ENCODE data around the gene RAPGEF4. TPM values are rescaled to one million over a fixed set of nuclear protein-coding genes. Genes with fewer than 3 reads are reported as not detected.
A peak's percentile ranks its signal among the peaks of the same experiment; 100 is the strongest.

Gene RAPGEF4
- total and polyA plus RNA-seq, 2 of the 13 experiments (the other 11 are each of a cell fraction or from before 2014, with no cell fraction given): 0.78 to 0.91 TPM

- intact Hi-C loops (cut with micrococcal nuclease; ENCODE audit: unreplicated experiment): no loop called here
- ChIA-PET CTCF (ENCODE audit: low intra/inter-chr PET ratio, low total read pairs) (no interaction called here), POLR2A (interaction anchor here (1.6 kb wide), 1 partner anchor 10 kb away, joined by 12 read pairs; no protein-coding TSS in a partner anchor)
- H4K20me1 ChIP-seq (ENCODE audit: insufficient read depth, low read length): no peaks in the 10 kb centered on the region
- 0% methylated on average over 2 of the region's 2 CpGs for WGBS (ENCODE audit: low lambda C conversion rate)
- H3K4me3 ChIP-seq (replicated peaks in 1 of 3; ENCODE audit: insufficient read depth in 1 of 3, low read depth in 2 of 3, low read length in 3 of 3): peak overlapping the region in 1 of 3 experiments; percentile 6; a peak in 1 of 6 replicates
- H3K9me3 ChIP-seq (ENCODE audit: low read length): no peaks in the 10 kb centered on the region
- H3K79me2 ChIP-seq (ENCODE audit: insufficient read depth, low read length): no peaks in the 10 kb centered on the region
- H3K9ac ChIP-seq (ENCODE audit: insufficient read depth, low read depth, low read length): no peak overlapping the region
- H3K36me3 ChIP-seq (replicated peaks in 1 of 2; ENCODE audit: control insufficient read depth in 1 of 2, insufficient read depth in 2 of 2, low read length in 2 of 2): no peaks in the 10 kb centered on the region
- peak; percentile 97 for ATAC-seq
- in situ Hi-C loops (cut with HindIII; ENCODE audit: extremely low pct_ligation_motif_present, low pct_unique_long_range_greater_than_20kb): no loop called here
- DNase-seq (ENCODE audit: low spot score): peak; percentile 79
- peak; percentile 64 for FAIRE-seq
- no peak overlapping the region for H2AFZ ChIP-seq (ENCODE audit: low read length)
- no peak overlapping the region for H3K27ac ChIP-seq (ENCODE audit: extremely low read length, insufficient read depth, low read length)
- H3K27me3 ChIP-seq (ENCODE audit: control insufficient read depth in 1 of 2, insufficient read depth in 2 of 2, low read length in 2 of 2): no peaks in the 10 kb centered on the region
- peak overlapping the region; percentile 27 for H3K4me2 ChIP-seq (ENCODE audit: low read depth, low read length)
- H3K4me1 ChIP-seq (ENCODE audit: insufficient read depth, low read length): peaks cover 51% of the 10 kb centered on the region
- no TSS peak for BruUV-seq (replicated peaks)
- TF ChIP-seq, protein P1, sequence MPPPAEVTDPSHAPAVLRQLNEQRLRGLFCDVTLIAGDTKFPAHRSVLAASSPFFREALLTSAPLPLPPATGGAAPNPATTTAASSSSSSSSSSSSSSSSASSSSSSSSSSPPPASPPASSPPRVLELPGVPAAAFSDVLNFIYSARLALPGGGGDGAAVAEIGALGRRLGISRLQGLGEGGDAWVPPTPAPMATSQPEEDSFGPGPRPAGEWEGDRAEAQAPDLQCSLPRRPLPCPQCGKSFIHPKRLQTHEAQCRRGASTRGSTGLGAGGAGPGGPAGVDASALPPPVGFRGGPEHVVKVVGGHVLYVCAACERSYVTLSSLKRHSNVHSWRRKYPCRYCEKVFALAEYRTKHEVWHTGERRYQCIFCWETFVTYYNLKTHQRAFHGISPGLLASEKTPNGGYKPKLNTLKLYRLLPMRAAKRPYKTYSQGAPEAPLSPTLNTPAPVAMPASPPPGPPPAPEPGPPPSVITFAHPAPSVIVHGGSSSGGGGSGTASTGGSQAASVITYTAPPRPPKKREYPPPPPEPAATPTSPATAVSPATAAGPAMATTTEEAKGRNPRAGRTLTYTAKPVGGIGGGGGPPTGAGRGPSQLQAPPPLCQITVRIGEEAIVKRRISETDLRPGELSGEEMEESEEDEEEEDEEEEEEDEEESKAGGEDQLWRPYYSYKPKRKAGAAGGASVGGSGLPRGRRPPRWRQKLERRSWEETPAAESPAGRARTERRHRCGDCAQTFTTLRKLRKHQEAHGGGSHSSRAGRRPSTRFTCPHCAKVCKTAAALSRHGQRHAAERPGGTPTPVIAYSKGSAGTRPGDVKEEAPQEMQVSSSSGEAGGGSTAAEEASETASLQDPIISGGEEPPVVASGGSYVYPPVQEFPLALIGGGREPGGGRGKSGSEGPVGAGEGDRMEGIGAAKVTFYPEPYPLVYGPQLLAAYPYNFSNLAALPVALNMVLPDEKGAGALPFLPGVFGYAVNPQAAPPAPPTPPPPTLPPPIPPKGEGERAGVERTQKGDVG (CRISPR knock-in tag; IDR thresholded peaks at IDR 0.05; ENCODE audit: borderline replicate concordance): no peak
- TF ChIP-seq CEBPG (CRISPR knock-in tag; IDR thresholded peaks at IDR 0.05) (peak; percentile 72), SOX13 (IDR thresholded peaks at IDR 0.05) (no peak), SOX13 (CRISPR knock-in tag; conservative IDR thresholded peaks at IDR 0.05 in 1 of 2, IDR thresholded peaks at IDR 0.05 in 1 of 2) (peak in 1 of 2 experiments; percentile 35; a peak in 1 of 4 replicates), MED8 (CRISPR knock-in tag; IDR thresholded peaks at IDR 0.05; ENCODE audit: insufficient replicate concordance) (no peak), TFAP4 (IDR thresholded peaks at IDR 0.05; ENCODE audit: borderline replicate concordance, low read depth) (peak; percentile 56; the same call in 1 of the 2 replicates), ASH2L (IDR thresholded peaks at IDR 0.05; ENCODE audit: insufficient read length, low read depth, low read length) (peak; percentile 38), ZNF841 (CRISPR knock-in tag; IDR thresholded peaks at IDR 0.05; ENCODE audit: borderline replicate concordance) (no peak), SMARCC2 (IDR thresholded peaks at IDR 0.05) (no peak), ZNF878 (CRISPR knock-in tag; IDR thresholded peaks at IDR 0.05) (no peak), XBP1 (CRISPR knock-in tag; IDR thresholded peaks at IDR 0.05) (no peak), RXRB (CRISPR knock-in tag; IDR thresholded peaks at IDR 0.05; ENCODE audit: borderline replicate concordance) (no peak), SMAD3 (CRISPR knock-in tag; IDR thresholded peaks at IDR 0.05) (no peak), ZNF644 (CRISPR knock-in tag; IDR thresholded peaks at IDR 0.05; ENCODE audit: low read depth) (peak; percentile 94)
- TF ChIP-seq, protein P2, sequence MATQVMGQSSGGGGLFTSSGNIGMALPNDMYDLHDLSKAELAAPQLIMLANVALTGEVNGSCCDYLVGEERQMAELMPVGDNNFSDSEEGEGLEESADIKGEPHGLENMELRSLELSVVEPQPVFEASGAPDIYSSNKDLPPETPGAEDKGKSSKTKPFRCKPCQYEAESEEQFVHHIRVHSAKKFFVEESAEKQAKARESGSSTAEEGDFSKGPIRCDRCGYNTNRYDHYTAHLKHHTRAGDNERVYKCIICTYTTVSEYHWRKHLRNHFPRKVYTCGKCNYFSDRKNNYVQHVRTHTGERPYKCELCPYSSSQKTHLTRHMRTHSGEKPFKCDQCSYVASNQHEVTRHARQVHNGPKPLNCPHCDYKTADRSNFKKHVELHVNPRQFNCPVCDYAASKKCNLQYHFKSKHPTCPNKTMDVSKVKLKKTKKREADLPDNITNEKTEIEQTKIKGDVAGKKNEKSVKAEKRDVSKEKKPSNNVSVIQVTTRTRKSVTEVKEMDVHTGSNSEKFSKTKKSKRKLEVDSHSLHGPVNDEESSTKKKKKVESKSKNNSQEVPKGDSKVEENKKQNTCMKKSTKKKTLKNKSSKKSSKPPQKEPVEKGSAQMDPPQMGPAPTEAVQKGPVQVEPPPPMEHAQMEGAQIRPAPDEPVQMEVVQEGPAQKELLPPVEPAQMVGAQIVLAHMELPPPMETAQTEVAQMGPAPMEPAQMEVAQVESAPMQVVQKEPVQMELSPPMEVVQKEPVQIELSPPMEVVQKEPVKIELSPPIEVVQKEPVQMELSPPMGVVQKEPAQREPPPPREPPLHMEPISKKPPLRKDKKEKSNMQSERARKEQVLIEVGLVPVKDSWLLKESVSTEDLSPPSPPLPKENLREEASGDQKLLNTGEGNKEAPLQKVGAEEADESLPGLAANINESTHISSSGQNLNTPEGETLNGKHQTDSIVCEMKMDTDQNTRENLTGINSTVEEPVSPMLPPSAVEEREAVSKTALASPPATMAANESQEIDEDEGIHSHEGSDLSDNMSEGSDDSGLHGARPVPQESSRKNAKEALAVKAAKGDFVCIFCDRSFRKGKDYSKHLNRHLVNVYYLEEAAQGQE (IDR thresholded peaks at IDR 0.05; ENCODE audit: borderline replicate concordance in 1 of 2, low read depth in 1 of 2, low read length in 2 of 2): no peak
These were observed 323.0 kb downstream of the RAPGEF4 start for GRCh38 chr2:173058673-173059072.

Measured in HepG2 (cell line).